Measurements from ENCODE around the gene PIK3CG.

GRCh38 chr7:106841896-106842390 is 23.1 kb upstream of the PIK3CG start:
- TF ChIP-seq YY1 (IDR thresholded peaks at IDR 0.05; ENCODE audit: insufficient read depth, insufficient read length) (no peak), ZNF274 (IDR thresholded peaks at IDR 0.05; ENCODE audit: low read depth, low read length) (no peak)

Data from NT2/D1 (cell line).